Thyroid gland (tissue), 4 donors: ENCODE results near the gene YEATS4.

Experiments used
- POLR2A ChIP-seq, 2 donors: fragments of 450-650 bp; IDR thresholded peaks; one replicate each; pipeline ENCODE4 v1.6.1; 2017; ENCODE audit warnings: antibody characterized with exemption in 2 of 2, mild to moderate bottlenecking in 2 of 2, moderate library complexity in 1 of 2
- TF ChIP-seq, protein P1 (sequence below), 6 experiments: fragments of 200-600 bp in 3 of 6; fragments of 450-650 bp in 3 of 6; sonication (generic) in 3 of 6; IDR thresholded peaks; one replicate each; pipeline ENCODE4 v1.5.1; 2016 to 2019; ENCODE audit warnings: antibody characterized with exemption in 6 of 6, mild to moderate bottlenecking in 2 of 6, inconsistent platforms in 1 of 6, moderate library complexity in 1 of 6

DNA sequence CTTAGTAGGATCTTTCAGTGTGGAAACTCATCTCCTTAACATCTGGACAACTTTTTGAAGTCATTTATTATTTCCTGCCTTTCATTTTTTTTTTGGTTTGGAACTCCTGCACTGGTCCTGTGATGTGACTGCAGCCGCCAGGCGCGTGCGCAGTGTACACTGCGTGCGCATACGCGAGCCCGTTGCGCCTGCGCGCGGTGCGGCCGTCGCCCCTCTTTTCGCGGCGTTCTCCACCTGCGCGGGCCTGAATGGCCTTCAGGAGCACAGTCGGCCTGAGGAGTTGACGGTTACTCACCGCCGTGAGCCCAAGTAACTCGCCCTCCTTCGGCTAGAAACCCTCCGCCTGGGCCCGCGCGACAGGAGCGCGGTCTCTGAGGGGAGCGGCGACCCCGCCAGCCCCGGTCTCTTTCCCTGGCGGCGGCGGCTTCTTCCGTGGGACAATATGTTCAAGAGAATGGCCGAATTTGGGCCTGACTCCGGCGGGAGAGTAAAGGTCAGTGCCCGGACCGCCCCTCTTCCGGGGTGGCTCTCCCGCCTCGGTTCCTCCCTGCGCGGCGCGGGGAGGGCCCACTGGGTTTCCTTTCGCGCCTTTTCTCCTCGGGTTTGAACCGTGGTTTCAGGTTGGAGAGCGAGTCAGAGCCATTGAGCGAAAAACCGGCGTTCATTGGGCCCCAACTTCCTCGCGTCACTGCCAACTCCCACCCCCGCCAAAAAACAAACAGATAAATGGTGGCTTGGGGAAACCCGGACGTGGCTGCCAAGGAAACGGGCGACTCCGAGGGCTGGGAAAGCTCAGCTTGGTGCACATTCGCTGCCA lies at the start of gene YEATS4:
- TF ChIP-seq, protein P1, sequence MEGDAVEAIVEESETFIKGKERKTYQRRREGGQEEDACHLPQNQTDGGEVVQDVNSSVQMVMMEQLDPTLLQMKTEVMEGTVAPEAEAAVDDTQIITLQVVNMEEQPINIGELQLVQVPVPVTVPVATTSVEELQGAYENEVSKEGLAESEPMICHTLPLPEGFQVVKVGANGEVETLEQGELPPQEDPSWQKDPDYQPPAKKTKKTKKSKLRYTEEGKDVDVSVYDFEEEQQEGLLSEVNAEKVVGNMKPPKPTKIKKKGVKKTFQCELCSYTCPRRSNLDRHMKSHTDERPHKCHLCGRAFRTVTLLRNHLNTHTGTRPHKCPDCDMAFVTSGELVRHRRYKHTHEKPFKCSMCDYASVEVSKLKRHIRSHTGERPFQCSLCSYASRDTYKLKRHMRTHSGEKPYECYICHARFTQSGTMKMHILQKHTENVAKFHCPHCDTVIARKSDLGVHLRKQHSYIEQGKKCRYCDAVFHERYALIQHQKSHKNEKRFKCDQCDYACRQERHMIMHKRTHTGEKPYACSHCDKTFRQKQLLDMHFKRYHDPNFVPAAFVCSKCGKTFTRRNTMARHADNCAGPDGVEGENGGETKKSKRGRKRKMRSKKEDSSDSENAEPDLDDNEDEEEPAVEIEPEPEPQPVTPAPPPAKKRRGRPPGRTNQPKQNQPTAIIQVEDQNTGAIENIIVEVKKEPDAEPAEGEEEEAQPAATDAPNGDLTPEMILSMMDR (IDR thresholded peaks at IDR 0.05): no peak
- TF ChIP-seq POLR2A (IDR thresholded peaks at IDR 0.05): peak in 1 of 2 donors; percentile 67
